SIG-M5 (cell line): Measurements from ENCODE around the gene RBP5.
"Not testable (repeated sequence)": the region's sequence is repeated elsewhere in the genome, so short reads cannot be mapped to it uniquely, and the experiment has no call there.

ENCODE experiments used
- DNase-seq: peaks from one replicate; lab custom pipeline; 2025; lab: John Stamatoyannopoulos, UW

Gene RBP5

DNA sequence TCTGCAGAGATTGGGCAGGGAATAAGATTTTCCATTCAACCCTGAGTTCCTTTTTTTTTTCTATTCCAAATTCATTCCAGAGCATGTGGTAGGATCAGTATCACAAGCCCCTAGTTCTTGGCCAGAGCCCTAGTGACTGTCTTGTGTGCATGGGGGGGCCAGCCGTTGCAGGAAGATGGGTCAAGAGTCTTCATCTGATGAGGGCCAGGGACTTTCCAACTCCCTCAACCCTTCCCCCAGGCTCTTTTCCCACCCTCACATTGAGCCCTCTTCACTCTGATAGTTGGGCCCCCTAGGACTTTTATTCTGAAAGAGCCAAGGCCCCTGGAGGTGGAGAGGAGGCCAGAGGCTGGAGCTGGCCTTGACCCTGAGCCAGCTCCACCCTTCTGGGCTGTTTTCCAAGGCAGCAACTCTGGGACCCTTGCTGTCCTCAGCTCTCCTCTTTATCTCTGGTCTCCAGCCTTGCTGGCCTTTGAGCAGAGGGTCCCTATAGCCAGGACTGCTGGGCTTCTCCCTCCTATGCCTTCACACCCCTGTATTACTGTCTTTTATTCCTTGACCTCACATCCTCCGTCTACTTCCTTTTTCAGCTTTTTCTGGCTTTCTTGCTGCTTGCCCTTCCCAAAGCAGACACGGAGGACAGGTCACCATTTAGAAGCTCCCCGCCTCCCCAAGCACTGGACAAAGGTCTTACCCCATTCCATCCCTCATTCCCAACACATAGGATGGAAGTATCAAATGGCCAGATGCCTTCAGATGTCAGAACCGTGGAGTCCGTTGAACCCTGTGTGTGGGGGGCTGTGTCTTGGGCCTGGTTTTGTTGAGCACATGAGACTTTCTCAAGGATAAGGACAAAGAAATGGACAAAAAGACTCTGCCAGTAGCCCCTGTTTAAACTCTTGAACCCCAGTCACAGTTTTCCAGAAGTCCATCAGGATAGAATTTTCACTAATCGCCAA is 5.6 kb downstream of the RBP5 start:
- no peak for DNase-seq

DNA sequence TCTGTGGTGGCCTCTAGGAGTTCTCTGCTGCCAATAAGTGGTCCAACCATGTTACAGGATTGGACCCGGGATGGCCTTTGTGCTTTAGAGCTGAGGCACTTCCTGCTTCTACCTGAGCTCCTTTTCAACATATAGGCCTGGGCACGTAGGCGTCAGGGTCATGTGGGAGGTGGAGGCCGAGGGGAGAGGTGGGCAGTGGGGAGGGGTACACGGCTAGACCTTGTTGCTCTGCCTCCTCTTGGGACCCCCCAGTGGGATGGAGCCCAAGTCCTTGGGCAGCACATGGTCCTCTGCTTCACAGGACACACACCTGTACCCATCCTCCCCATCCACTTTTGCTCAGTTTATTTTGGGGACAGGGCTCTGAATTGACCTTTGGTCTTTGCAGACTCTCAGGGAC is 7.4 kb downstream of the RBP5 start:
- no peak for DNase-seq

DNA sequence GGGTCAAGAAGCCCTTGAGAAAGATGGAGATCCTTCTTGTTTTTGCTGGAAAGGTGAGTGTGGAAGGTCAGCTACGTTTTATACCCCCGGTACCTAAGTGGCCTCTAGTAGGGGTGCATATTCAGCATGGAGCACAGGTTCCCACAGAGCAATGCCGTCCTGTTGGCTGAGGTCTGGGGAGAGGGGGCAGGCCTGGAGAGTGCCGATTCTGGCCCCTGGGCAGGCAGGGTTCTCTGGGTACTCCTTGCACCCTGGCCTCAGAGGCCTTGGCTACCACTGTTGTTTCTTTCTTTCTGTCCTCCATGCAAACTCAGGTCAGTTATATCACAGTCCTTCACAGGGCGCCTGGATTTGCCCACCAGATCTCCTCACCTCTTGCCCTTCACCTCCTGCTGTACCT is 8.5 kb downstream of the RBP5 start:
- DNase-seq = no peak

DNA sequence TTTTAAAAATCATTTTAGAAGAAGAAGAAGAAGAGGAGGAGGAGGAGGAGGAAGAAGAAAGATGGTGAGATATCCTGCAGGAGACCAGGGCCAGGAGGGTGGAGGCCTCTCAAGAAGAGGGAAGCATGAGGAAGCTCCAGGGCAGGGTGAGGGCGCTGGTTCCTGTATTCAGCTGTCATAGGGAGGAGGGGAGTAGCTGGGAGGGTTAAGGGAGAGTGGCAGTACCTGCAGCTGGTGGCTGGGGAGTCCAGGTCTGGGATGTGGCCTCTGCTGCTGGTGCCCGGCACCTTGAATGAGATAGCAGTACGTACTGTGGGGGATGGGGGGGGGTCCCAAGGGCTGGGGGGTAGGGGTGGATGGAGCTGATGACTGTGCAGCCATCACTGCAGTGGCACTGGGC is 9.8 kb downstream of the RBP5 start:
- DNase-seq = no peak

DNA sequence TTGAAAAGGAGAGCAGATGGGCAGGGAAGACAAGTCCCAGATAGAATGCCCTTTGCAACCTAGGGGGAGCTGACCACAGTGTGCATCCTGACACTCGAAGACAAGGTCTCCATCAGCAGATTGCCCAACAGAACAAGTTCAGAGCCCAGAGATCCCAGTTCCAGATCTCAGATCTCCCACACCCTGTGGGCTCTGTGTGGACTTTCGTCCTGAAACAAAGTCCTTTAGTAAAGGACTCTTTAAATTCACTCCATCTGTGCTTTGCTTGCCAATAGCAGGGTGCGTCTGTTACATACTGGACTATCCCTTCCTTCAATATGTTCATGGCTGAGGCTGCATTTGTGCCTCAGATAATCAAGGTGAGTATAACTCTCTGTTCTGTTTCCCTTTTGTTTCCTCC is 11.0 kb downstream of the RBP5 start:
- DNase-seq = no peak

DNA sequence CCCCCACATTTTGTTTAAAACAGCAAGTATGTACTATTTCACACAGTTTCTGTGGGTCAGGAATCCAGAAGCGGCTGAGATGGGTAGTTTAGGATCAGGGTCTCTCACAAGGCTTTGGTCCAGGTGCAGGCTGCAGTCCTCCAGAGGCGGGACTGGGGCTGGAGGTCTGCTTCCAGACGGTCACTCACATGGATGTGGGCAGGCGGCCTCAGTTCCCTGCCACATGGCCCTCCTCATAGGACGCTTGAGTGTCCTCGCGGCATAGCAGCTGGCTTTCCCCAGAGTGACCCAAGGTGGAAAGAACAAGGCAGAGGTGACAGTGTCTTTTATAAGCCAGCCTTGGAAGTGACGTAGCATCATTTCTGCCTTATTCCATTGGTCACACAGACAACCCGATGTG is 11.8 kb downstream of the RBP5 start:
- no peak for DNase-seq

DNA sequence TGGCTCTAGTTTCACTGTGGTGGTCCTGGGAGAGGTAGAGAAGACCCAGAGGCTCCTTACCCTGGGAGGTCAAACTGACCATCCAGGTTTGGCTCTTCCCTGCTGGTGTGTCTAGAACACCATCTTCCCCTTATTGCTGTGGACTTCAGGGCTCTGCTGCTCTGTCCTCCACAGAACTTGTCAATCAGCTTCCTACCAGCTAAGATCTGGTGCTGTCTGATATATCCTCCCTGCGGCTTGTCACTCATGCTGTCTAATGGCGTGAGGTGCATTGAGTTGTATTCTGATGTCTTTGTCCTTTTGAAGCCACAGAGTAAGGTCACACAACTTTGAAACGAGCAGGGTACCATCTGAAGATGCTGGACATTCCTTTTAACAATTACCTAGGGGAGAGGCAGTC is 12.5 kb downstream of the RBP5 start:
- DNase-seq = no peak

DNA sequence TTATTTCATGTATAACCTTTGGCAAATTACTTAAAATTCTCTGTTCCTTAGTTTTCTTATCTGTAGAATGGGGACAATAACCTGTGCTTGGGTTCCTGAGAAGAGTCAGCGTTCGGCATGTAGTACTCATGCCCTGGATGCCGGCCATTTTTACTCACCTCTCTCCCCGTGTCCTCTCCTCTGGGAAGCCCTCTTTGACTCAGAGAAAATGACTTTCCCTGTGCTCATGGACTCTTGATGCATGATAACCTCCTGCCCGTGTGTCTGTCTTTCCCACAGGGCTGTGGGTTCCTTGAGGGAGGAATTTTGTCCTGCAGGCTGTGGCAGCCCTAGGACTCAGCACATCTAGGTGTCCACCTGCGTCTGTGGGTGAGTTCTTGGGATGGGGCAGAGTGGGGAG is 13.8 kb downstream of the RBP5 start:
- no peak for DNase-seq

DNA sequence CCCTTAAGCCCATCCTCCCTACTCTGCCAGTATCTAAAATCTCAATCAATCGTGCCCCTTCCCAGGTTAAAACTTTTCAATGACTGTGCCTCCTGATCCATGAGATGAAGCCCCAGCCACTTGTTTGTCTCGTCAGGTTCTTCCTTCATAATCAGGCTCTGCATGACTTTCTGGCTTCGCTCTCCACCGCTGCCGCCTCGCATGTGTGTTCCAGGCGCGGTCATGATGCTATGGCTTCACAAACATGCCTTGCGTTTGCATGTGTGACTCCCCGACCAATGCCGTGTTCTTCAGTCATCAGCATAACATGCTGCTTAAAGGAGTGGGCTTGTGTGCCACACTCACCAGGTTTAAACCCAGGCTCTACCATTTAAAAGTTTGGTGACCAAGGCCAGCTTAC is 14.7 kb downstream of the RBP5 start:
- no peak for DNase-seq

DNA sequence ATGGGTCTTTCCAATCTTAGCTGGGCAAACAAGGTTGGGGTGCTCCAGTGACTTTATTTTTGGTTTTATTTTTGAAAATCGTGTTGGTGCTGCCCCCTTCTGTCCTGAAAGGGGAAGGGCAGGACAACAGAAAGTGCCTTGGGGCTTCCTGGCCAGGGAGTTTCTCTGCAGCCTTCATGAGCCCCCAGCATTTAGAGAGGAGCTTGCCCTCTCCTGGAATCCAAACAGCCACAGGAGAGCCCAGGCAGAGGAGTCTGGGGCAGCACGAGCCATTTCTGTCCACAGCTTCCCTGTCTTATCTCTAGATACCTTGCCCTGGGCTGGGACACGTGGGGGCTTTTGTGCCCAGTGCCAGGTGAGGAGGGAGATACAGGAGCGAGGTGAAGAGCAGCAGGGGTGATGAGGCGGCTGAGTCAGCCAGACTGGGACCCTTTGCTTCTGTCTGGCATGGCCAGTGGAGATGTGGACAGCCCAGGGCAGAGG is 15.3 kb downstream of the RBP5 start:
- no peak for DNase-seq

DNA sequence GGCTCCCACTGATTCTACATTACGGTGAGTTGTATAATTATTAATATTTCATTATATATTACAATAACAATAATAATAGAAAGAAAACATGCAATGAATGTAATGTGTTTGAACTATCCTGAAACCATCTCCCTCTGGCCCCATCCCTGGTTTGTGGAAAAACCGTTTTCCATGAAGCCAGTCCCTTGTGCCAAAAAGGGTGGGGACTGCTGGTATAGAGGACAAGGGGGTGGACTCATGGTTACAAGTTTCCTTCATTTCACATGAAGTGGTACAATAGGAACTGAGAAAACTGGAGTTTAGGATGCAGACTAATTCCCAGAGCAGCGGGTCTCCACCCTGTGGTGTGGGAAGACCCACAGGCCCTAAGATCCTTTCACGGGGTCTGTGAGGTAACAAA is 16.6 kb downstream of the RBP5 start:
- no peak for DNase-seq

DNA sequence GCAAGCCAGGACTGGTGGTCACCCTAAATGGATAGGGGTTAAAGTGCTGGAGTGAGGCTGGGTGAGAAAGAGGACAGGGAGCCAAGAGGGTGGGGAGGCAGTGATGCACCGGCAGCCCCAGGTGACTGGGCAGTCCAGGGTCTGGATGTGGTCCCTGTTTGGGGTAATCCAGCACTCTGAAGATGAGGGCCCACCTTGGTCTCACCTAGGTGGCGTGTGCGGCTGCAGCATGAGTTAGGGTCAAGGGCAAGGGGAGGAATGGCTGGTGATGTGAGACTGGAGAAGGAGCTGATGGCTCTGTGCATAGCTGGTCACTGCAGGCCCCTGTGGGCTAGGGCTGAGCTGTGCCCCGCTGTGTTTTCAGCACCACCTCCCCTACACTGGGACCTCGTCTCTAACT is 18.0 kb downstream of the RBP5 start:
- DNase-seq = no peak

DNA sequence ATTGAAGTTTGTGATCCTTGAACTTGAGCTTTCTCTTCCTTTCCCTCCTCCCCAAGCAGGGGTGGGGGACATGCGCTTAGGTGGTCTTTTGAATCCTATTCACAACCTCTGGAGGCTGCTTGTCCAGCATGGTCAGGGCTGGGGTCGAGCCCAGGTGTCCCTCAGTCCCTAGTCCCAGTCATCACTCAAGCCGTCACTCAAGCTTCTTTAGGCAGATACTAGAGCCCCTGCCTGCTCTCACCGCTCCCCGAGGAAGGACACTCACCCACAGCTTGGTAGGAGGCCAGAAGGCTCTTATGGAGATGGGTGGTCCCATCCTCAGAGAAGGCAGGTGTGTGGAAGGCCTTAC is 19.1 kb downstream of the RBP5 start:
- no peak for DNase-seq

DNA sequence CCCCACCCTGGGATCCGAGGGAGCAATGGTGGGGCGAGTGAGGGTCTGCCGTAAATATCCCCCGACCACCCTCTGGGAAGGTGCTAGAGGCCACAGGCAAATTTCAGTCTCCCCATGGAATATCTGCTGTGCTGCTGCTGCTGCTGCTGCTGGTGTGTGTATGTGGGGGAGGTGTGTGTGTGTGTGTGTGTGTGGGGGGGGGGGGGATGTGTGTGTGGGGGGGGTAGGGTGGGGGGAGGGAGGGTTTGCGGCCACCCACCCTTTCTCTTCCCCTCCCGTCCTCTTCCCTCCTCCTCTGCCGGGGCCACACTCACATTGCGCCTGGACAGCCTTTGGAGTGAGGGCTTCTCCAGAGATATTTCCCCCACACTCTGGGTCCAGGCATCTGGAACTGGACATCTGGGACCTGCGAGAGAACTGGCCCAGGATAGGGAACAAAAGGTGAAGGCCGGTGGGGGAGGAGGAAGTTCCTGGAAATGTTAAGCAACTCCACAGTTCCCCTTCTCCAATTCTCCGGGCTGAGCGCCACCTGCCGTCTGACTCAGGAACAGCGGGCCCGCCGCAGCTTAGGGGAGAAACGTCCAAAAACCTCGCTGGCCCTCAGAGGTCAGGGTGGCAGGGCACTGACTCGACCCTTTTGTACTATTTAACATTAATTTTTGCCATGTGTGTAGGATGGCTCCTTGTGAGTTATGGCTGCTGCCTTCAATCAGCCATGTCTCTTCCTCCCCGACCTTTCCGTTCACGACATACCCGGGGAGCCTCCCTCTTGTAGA is 19.7 kb downstream of the RBP5 start, which contains the start of gene C1RL:
TSS of gene C1RL (minus strand) at position 419 of the 776 bp plus-strand sequence. CDS start at position 385, 34 bp downstream.
- peak; percentile 13 for DNase-seq

DNA sequence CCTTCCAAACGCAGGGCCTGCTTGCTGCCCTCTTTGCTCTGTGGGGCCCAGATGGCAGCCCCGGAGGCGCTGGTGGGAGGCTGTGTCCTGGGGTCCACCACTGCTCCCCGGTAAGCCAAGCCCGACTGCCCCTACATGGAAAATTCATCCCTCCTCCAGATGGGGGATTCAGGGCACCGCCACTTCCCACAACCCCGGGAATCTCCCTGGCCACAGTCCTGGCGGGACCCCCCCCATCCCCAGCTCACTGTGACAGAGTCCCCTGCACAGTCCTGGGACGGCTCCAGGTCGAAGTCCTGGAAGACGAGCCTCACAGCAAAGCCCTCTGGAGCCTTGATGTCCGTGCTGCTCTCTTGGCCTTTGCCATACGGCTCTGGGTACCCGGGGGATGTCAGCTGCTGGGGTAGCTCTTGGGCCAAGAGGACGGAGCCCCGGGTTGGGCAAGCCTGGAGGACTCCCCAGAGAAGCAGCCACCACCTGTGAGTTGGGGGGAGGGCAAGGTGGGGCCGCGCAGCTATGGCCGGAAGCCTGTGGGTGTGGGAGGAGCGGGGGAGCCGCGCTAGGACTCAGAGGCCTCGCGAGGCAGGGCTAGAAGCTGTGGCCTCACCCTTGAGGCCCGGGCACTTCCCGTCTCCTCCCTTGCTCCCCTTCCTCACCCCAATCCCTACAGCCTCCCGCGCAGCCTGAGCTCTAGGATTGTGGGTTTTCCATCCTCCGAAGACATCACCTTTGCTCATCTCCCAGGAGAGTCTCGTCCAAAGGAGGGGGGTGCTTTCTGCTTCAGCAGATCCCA is 20.5 kb downstream of the RBP5 start:
- no peak for DNase-seq

DNA sequence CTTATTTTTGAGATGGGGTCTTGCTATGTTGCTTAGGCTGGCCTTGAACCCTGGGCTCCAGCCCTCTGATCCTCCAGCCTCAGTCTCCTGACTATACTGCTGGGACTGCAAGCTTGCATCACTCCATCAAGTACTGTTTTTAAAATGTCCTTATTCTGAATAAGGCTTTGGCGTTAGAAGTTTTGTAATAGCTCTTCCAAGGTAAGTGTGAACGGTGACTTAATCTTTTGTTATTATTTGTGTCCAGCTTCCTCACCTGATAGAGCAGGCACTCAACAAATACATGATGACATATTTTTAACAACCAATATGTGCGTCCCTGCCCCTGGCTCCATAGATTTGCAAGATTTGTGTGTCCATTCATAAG is 21.1 kb downstream of the RBP5 start:
- no peak for DNase-seq

DNA sequence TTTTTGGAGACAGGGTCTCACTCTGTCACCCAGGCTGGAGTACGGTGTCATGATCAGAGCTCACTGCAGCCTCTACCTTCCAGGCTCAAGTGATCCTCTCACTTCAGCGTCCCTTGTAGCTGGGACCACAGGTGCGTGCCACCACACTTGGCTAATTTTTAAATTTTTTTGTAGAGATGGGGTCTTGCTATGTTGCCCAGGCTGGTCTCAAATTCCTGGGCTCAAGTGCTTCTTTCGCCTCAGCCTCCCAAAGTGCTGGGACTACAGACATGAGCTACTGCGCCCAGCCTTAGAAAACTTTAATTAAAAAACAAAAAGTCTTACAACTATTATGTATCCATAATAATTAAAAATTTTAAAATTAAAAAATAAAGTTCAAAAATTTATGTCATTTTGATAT is 21.5 kb downstream of the RBP5 start:
- DNase-seq = not testable (repeated sequence)

DNA sequence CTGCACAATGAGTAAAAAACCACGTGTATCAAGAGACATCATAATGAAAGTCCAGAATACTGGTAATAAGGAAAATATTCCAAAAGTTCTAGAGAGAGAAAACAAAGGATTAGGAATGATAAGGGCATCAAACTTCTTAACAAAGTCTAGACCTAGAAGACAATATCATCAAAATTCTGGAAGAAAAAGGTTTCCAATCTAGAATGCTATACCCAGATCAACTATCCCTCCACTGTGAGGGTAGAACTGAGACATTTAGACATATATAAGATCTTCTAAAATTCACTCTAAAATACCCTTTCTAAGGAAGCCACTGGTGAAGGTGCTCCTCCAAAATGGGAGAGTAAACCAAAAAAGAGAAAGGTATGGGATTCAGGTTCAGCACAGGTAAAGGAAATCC is 22.6 kb downstream of the RBP5 start:
- no peak for DNase-seq

DNA sequence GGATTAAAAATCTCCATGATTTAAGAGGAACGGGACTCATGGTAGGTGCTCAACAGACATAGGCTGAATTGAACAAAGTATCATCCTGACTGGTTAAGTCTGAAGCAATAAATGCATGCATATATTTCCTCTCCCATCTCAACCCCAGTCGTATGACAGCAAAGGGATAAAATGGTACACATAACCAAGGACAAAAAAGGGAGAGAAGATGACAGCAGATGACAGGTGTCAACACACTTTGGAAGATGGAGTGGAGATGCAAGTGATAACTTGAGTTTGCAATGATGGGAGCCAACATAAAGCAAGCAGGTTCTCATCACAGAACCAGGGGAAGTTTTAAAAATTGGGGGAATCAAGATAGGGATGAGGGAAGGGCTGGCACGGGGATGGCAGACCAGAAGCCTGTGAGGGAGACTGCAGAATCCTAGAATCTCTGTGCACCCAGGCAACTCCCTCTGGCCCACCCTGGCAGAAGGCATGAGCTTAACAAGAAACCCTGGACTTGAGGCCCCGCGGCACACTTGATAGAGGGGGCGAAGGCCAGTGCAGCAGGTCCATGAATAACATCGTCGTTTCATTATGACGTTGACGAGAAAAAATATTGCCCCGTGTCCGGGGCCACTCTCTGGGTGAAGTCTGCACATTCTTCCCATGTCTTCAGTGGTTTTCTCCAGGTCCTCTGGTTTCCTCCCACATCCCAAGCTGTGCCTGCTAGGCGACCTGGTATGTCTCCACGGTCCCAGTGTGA is 24.7 kb downstream of the RBP5 start:
- no peak for DNase-seq

DNA sequence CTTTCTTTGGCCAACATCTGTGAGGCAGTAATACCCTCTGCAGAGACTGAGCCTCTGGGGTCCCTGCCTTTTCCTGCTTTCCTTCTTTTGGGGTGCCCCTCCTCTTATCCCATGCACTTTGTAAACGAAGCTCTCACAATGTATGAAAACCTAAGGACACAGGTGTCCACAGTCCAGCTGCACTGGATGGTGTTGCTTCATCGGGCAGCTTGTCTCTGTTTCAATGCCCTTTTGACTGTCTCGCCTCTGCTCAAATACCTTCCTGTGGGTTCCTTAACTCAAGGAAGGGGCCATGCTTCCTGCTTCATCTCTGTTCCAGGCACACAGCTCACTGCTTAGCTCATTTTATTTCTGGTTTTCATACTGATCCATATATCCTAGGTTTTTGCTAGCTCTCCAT is 26.1 kb downstream of the RBP5 start:
- no peak for DNase-seq

DNA sequence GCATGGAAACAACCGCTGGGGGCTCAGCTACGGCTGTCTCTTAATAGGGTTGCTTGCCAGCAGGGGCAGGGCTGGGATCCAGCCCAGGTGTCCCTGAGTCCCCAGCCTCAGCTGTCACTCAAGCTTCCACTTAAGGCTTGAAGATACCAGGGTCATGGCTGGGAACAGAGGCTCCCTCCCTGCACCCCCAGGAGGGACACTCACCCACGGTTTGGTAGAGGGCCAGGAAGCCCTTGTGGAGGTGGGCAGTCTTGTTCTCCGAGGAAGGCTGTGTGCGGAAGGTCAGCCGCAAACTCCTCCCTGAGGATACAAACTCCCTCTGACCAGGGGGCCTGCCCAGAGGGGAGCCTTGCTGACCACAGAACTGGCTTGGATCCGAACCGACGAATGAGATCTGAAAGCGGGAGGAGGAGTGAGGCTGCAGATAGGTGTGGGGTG is 27.0 kb downstream of the RBP5 start:
- DNase-seq = no peak
